Stimulated activated naive CD8-positive, alpha-beta T cell treated with anti-CD3 and anti-CD28 coated beads, Interleukin-15, amount 100 ng/mL, for 72 hours (primary cell): ENCODE data around the gene NAP1L4.

Experiments used
- ATAC-seq: fragments of 150-1000 bp; cut with Tn5 transposase; 2 replicates; pipeline ENCODE4 v1.10.0; 2021; ENCODE audit warnings: mild to moderate bottlenecking, moderate library complexity
- DNase-seq, 2 donors: peaks; one replicate each; pipeline ENCODE4 v3.0.0; 2021 to 2022
- H3K27ac Mint-ChIP-seq, 2 donors: one replicate each; pipeline ENCODE4 v1.8.0; 2022; ENCODE audit warnings: mild to moderate bottlenecking in 2 of 2, mixed read lengths in 2 of 2, moderate library complexity in 2 of 2
- H3K27me3 Mint-ChIP-seq: one replicate; pipeline ENCODE4 v1.8.0; 2022; ENCODE audit warnings: mixed read lengths
- H3K4me1 Mint-ChIP-seq: one replicate; pipeline ENCODE4 v1.8.0; 2022; ENCODE audit warnings: mild to moderate bottlenecking, mixed read lengths
- H3K4me3 Mint-ChIP-seq, 2 donors: one replicate each; pipeline ENCODE4 v1.8.0; 2022; ENCODE audit warnings: mild to moderate bottlenecking in 2 of 2, mixed read lengths in 2 of 2, moderate library complexity in 1 of 2
- H3K9me3 Mint-ChIP-seq, 2 donors: one replicate each; pipeline ENCODE4 v1.8.0; 2022; ENCODE audit warnings: mixed read lengths in 2 of 2

The NAP1L4 gene

DNA sequence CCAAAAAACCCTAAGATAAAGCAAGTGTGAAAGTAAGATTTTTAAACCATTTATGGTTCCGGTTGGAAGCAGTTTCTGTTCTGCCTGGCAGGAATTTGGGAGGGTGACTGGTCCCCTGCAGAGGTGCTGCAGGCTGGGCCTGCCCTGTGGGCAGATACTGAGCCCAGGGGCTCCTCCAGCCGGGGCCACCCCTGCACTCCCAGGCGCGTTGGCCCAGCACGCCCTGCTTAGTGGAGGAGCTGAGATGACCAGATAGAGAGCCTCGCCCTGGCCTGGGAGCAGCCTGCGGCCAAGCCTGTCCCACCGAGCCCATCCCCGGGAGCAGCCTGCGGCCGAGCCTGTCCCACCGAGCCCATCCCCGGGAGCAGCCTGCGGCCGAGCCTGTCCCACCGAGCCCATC lies 70.9 kb downstream of the NAP1L4 start:
- no peak overlapping the region for H3K27ac Mint-ChIP-seq
- peaks cover under 1% of the 10 kb centered on the region for H3K27me3 Mint-ChIP-seq
- DNase-seq = no peak
- no peak for ATAC-seq
- no peaks in the 10 kb centered on the region for H3K4me1 Mint-ChIP-seq
- H3K4me3 Mint-ChIP-seq = no peak overlapping the region
- H3K9me3 Mint-ChIP-seq = no peaks in the 10 kb centered on the region

DNA sequence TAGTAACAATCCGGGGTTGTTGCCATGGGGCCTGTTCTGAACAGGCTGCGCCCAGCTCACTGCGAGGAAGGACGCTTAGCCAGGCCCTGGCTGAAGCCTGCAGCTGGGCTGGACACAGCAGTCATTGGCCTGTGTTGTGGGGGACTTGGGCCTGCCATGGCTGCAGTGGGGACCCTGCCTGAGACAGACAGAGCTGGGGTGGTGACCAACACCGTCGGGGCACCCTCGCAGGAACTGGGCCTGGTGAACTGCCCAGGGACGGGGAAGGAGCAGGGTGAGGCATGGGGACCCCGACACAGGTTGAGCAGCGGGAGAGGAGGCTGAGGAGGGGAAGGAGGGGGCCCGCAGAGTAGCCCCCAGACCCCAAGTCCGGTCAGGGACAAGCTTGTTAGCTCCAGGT lies 71.8 kb downstream of the NAP1L4 start:
- Mint-ChIP-seq H3K27ac (no peak overlapping the region), H3K4me3 (no peak overlapping the region), H3K27me3 (no peaks in the 10 kb centered on the region), H3K9me3 (no peaks in the 10 kb centered on the region), H3K4me1 (no peaks in the 10 kb centered on the region)
- ATAC-seq (no peak), DNase-seq (no peak)

DNA sequence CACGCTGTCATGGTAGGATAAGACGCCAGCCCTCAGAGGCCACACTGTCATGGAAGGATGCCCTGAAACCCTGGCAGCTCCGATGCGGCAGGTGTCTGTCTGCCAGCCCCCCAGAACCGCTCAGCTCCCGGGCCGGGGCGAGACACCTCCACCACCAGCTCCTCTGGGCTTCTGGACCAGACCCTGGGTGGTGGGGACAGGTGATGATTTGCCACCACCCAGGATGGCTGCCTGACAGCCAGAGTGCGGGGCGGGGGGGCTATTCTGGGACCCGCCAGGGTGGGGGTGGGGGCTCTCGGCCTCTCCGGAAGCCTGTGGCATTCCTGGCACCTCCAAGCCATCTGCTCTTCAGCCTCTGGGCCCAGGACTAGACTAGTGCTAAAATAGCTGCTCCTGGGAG lies 72.3 kb downstream of the NAP1L4 start:
- H3K27ac Mint-ChIP-seq = no peak overlapping the region
- no peaks in the 10 kb centered on the region for H3K9me3 Mint-ChIP-seq
- peaks cover under 1% of the 10 kb centered on the region for H3K27me3 Mint-ChIP-seq
- no peak overlapping the region for H3K4me3 Mint-ChIP-seq
- DNase-seq (no peak), ATAC-seq (no peak)
- H3K4me1 Mint-ChIP-seq = peaks cover under 1% of the 10 kb centered on the region

DNA sequence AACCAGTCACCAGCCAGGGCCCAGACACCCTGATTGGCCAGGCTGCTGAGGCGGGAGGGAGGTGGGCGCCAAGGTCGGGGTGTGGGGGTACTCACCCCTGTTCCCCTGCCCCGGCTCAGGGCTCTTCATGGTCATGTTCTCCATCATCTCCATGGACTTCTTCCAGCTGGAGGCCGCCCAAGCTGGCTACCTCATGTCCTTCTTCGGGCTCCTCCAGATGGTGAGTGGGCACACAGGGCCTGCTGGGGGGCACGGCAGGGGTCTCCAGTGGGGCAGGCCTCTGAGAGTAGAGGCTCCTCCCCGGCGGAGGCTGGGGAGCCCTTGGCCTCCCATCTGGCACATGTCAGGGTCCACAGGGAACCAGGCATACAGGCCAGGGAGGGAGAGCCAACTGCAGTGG lies 72.9 kb downstream of the NAP1L4 start:
- Mint-ChIP-seq H3K4me1 (peaks cover 7% of the 10 kb centered on the region), H3K27me3 (peaks cover 7% of the 10 kb centered on the region), H3K9me3 (no peaks in the 10 kb centered on the region), H3K27ac (peak overlapping the region in 1 of 2 donors; percentile 67), H3K4me3 (no peak overlapping the region)
- ATAC-seq (no peak), DNase-seq (no peak)

GRCh38 chr11:2917842-2918490 lies 74.2 kb downstream of the NAP1L4 start:
- no peak for ATAC-seq
- no peaks in the 10 kb centered on the region for H3K9me3 Mint-ChIP-seq
- no peak overlapping the region for H3K27ac Mint-ChIP-seq

GRCh38 chr11:2916892-2917645 lies 75.1 kb downstream of the NAP1L4 start:
- no peak overlapping the region for H3K4me3 Mint-ChIP-seq
- H3K4me1 Mint-ChIP-seq = peaks cover 23% of the 10 kb centered on the region
- no peak for ATAC-seq
- no peak for DNase-seq
- H3K27me3 Mint-ChIP-seq = peaks cover 15% of the 10 kb centered on the region
- no peaks in the 10 kb centered on the region for H3K9me3 Mint-ChIP-seq
- H3K27ac Mint-ChIP-seq = no peak overlapping the region

More at GRCh38 chr11:2917842-2918490, 74.2 kb downstream of the NAP1L4 start:
- Mint-ChIP-seq H3K27me3 (peaks cover 15% of the 10 kb centered on the region), H3K4me1 (peaks cover 19% of the 10 kb centered on the region), H3K4me3 (no peak overlapping the region)
- no peak for DNase-seq

GRCh38 chr11:2916114-2916891 lies 75.8 kb downstream of the NAP1L4 start:
- ATAC-seq = no peak
- no peaks in the 10 kb centered on the region for H3K9me3 Mint-ChIP-seq
- peaks cover 23% of the 10 kb centered on the region for H3K4me1 Mint-ChIP-seq
- no peak for DNase-seq
- H3K4me3 Mint-ChIP-seq = no peak overlapping the region
- H3K27ac Mint-ChIP-seq = no peak overlapping the region
- peaks cover 15% of the 10 kb centered on the region for H3K27me3 Mint-ChIP-seq

DNA sequence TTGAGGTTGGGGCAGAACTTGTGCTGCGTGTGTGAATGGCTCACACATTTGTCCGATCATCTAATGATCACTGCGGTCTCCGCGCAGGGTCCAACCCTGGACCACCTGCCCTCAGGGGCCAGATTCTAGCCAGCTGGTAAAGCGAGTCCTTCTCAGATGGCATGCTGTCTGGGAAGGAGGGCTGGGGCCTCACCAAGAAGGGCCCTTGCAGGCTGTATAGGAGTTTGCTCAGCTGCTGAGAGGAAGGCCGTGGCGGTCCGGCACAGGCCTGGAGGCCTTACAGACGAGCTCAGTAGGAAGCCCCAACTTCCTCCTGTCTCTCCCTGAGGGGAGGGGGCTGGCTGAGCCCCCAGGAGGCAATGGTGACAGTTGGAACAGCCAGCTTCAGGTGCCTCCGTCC lies 76.7 kb downstream of the NAP1L4 start:
- ATAC-seq = no peak
- H3K4me3 Mint-ChIP-seq = no peak overlapping the region
- peaks cover 15% of the 10 kb centered on the region for H3K27me3 Mint-ChIP-seq

DNA sequence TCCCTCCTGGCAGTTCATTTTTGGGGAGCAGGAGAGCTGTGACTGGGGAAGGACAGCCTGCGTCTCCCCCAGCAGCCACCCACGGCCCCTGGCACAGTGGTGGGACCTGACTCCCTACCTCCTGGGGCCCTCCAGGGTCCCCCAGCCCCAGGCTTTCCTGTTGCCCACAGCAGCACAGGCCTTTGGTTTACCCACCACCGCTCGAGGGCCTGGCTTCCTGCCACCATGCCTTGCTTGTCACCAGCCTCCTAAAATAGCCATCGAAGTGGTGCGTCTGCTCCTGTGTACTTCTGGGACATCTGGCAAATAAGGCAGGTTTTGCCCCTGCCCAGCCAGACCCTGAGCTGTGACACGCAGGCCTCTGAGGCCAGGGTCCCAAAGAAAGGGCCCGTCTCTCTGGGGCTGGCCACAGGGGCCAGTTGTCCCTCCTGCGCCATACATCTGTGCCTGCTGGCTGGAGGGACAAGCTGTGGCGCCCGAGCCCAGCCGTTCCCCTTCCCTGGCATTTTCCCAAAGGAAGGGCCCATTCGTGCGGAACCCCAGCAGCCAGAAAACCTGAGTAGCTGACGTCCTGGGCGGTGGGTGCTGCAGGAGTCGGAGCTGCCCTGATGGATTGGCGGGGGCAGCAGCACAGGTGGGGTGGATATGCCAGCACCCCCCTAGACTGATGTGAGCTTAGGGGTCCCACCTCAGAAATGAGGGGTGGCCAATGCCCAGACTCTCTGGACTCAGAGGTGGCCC lies 77.5 kb downstream of the NAP1L4 start:
- H3K27ac Mint-ChIP-seq = no peak overlapping the region
- no peak for ATAC-seq
- no peaks in the 10 kb centered on the region for H3K9me3 Mint-ChIP-seq
- peaks cover 15% of the 10 kb centered on the region for H3K27me3 Mint-ChIP-seq
- no peak for DNase-seq
- no peak overlapping the region for H3K4me3 Mint-ChIP-seq
- H3K4me1 Mint-ChIP-seq = peaks cover 23% of the 10 kb centered on the region

More for the DNA sequence above, 76.7 kb downstream of the NAP1L4 start:
- no peak overlapping the region for H3K27ac Mint-ChIP-seq
- no peaks in the 10 kb centered on the region for H3K9me3 Mint-ChIP-seq
- H3K4me1 Mint-ChIP-seq = peaks cover 23% of the 10 kb centered on the region
- no peak for DNase-seq

DNA sequence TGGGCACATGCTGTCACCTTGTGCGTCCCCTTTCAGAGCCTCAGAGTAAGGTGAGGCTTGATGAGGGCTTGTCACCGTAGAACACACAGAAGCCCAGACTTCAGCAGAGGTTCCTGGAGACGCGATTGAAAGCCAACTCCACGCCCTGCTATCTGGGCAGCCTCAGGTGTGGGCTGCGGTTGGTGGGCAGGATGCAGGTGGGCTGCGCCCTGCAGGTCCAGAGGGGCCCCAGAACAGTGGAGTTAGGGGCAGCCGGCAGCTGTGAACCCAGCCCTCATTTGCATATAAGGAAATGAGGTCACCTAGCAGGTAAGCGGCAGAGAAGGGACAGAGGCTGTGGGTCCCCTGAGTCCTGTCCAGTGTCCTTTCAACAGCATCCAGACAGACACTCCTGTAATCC lies 78.4 kb downstream of the NAP1L4 start:
- Mint-ChIP-seq H3K9me3 (no peaks in the 10 kb centered on the region), H3K27me3 (peaks cover 15% of the 10 kb centered on the region), H3K27ac (no peak overlapping the region), H3K4me3 (no peak overlapping the region), H3K4me1 (peaks cover 23% of the 10 kb centered on the region)
- DNase-seq (no peak), ATAC-seq (no peak)

- no peak overlapping the region for H3K4me3 Mint-ChIP-seq
- DNase-seq = no peak
- peak; percentile 8 for ATAC-seq
- no peaks in the 10 kb centered on the region for H3K9me3 Mint-ChIP-seq
- H3K27me3 Mint-ChIP-seq = peaks cover 15% of the 10 kb centered on the region
- peaks cover 23% of the 10 kb centered on the region for H3K4me1 Mint-ChIP-seq
- H3K27ac Mint-ChIP-seq = peak overlapping the region in 1 of 2 donors; percentile 72
These were observed 79.1 kb downstream of the NAP1L4 start for GRCh38 chr11:2913019-2913431.

DNA sequence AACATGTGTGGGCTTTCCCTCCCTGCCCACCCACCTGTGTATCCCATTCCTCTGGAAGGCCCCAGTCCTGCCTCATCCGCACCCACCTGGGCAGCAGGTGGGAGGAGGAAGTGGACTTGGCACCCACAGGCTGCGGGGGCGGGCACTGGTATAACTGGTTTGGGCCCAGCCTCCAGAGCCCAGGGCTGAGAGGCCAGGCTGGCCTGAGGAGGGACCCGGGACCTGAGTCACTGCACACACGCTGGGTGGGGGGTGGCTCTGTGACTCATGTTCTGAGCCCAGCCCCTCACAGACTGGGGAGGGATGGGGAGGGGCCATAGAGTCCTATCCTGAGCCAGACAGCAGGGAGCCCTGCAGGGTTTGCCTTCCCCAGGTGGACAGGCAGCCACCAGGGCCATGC lies 79.6 kb downstream of the NAP1L4 start:
- ATAC-seq (peak; percentile 18), DNase-seq (no peak)
- Mint-ChIP-seq H3K4me3 (no peak overlapping the region), H3K9me3 (no peaks in the 10 kb centered on the region), H3K27ac (no peak overlapping the region), H3K27me3 (peaks cover 15% of the 10 kb centered on the region), H3K4me1 (peaks cover 23% of the 10 kb centered on the region)

GRCh38 chr11:2911785-2912391 lies 80.2 kb downstream of the NAP1L4 start:
- Mint-ChIP-seq H3K4me3 (no peak overlapping the region), H3K9me3 (no peaks in the 10 kb centered on the region), H3K4me1 (peaks cover 23% of the 10 kb centered on the region), H3K27ac (peak overlapping the region in 1 of 2 donors; percentile 82), H3K27me3 (peaks cover 15% of the 10 kb centered on the region)
- ATAC-seq = no peak
- DNase-seq = no peak

GRCh38 chr11:2911088-2911784 lies 80.9 kb downstream of the NAP1L4 start:
- ATAC-seq (peak; percentile 19), DNase-seq (no peak)
- peaks cover 0 to 2% of the 10 kb centered on the region in 2 donors for H3K9me3 Mint-ChIP-seq
- H3K4me1 Mint-ChIP-seq = peaks cover 23% of the 10 kb centered on the region
- peak overlapping the region; percentile 38 to 82 for H3K27ac Mint-ChIP-seq
- H3K4me3 Mint-ChIP-seq = no peak overlapping the region
- peaks cover 15% of the 10 kb centered on the region for H3K27me3 Mint-ChIP-seq
